Activated CD4-positive, alpha-beta T cell treated with anti-CD3 and anti-CD28 coated beads, Interleukin-2, amount 10 ng/mL, durations not matched to agents 7 days and 5 days (primary cell): ENCODE results near the gene PTPRN2. TPM values are rescaled to one million over a fixed set of nuclear protein-coding genes. Genes with fewer than 3 reads are reported as not detected.

ENCODE experiments used
- CTCF ChIA-PET: fragments of 350-600 bp; sonication (Branson Sonifier 250); formaldehyde crosslinking; loops from one replicate; lab custom pipeline; 2021; ENCODE audit warnings: antibody characterized with exemption; lab: Charles Lee
- POLR2A ChIA-PET: fragments of 350-600 bp; sonication (Branson Sonifier 250); formaldehyde crosslinking; loops from one replicate; lab custom pipeline; 2021; ENCODE audit warnings: antibody characterized with exemption; lab: Charles Lee
- DNase-seq: peaks from one replicate; pipeline ENCODE4 v3.0.0-alpha.2; 2020
- H3K27ac Mint-ChIP-seq: one replicate; pipeline ENCODE4 v1.8.0; 2021; ENCODE audit warnings: mild to moderate bottlenecking, moderate library complexity, mixed read lengths
- H3K27me3 Mint-ChIP-seq: one replicate; pipeline ENCODE4 v1.8.0; 2021; ENCODE audit warnings: mixed read lengths
- H3K36me3 Mint-ChIP-seq: one replicate; pipeline ENCODE4 v1.8.0; 2021; ENCODE audit warnings: low read depth, mixed read lengths
- H3K4me1 Mint-ChIP-seq: one replicate; pipeline ENCODE4 v1.8.0; 2021; ENCODE audit warnings: mixed read lengths
- H3K4me3 Mint-ChIP-seq: one replicate; pipeline ENCODE4 v1.8.0; 2021; ENCODE audit warnings: mild to moderate bottlenecking, moderate library complexity, mixed read lengths
- H3K9me3 Mint-ChIP-seq: one replicate; pipeline ENCODE4 v1.8.0; 2021; ENCODE audit warnings: mixed read lengths
- total RNA-seq, 2 experiments: library from RNA; stranded (reverse); gene quantifications; one replicate each; pipeline ENCODE4 v1.2.3, GENCODE V29; 2021

The PTPRN2 gene
- total RNA-seq, 2 experiments from 2014 or later: 2.6 to 2.7 TPM

- Mint-ChIP-seq H3K36me3 (no peaks in the 10 kb centered on the region), H3K4me3 (no peak overlapping the region), H3K27me3 (no peaks in the 10 kb centered on the region), H3K27ac (no peak overlapping the region), H3K9me3 (peaks cover 4% of the 10 kb centered on the region), H3K4me1 (no peaks in the 10 kb centered on the region)
- no peak for DNase-seq
- POLR2A ChIA-PET: no interaction called here
- CTCF ChIA-PET: no interaction called here
Measured at GRCh38 chr7:157542068-157543021, 1045.3 kb downstream of the PTPRN2 start.

- Mint-ChIP-seq H3K36me3 (no peaks in the 10 kb centered on the region), H3K27me3 (no peaks in the 10 kb centered on the region), H3K27ac (no peak overlapping the region), H3K9me3 (peaks cover 4% of the 10 kb centered on the region), H3K4me1 (no peaks in the 10 kb centered on the region), H3K4me3 (no peak overlapping the region)
- POLR2A ChIA-PET: no interaction called here
- CTCF ChIA-PET: no interaction called here
- no peak for DNase-seq
Measured at GRCh38 chr7:157541295-157542067, 1046.1 kb downstream of the PTPRN2 start.

GRCh38 chr7:157540606-157541294, 1046.9 kb downstream of the PTPRN2 start:
- Mint-ChIP-seq H3K27ac (no peak overlapping the region), H3K4me1 (no peaks in the 10 kb centered on the region), H3K9me3 (peaks cover 4% of the 10 kb centered on the region), H3K27me3 (no peaks in the 10 kb centered on the region), H3K36me3 (no peaks in the 10 kb centered on the region), H3K4me3 (no peak overlapping the region)
- ChIA-PET CTCF (no interaction called here), POLR2A (no interaction called here)
- no peak for DNase-seq

GRCh38 chr7:157540020-157540419, 1047.6 kb downstream of the PTPRN2 start:
- H3K9me3 Mint-ChIP-seq: peaks cover 4% of the 10 kb centered on the region
- no peak overlapping the region for H3K27ac Mint-ChIP-seq
- no peak overlapping the region for H3K4me3 Mint-ChIP-seq
- H3K4me1 Mint-ChIP-seq: no peaks in the 10 kb centered on the region
- H3K27me3 Mint-ChIP-seq: no peaks in the 10 kb centered on the region
- CTCF ChIA-PET: no interaction called here
- DNase-seq: no peak
- POLR2A ChIA-PET: no interaction called here
- H3K36me3 Mint-ChIP-seq: no peaks in the 10 kb centered on the region

GRCh38 chr7:157539521-157539920, 1048.1 kb downstream of the PTPRN2 start:
- H3K36me3 Mint-ChIP-seq: no peaks in the 10 kb centered on the region
- no peaks in the 10 kb centered on the region for H3K9me3 Mint-ChIP-seq
- no peak overlapping the region for H3K27ac Mint-ChIP-seq
- DNase-seq: no peak
- POLR2A ChIA-PET: no interaction called here
- no peaks in the 10 kb centered on the region for H3K27me3 Mint-ChIP-seq
- no peak overlapping the region for H3K4me3 Mint-ChIP-seq
- no peaks in the 10 kb centered on the region for H3K4me1 Mint-ChIP-seq
- CTCF ChIA-PET: no interaction called here

- DNase-seq: no peak
- H3K36me3 Mint-ChIP-seq: no peaks in the 10 kb centered on the region
- H3K9me3 Mint-ChIP-seq: no peaks in the 10 kb centered on the region
- POLR2A ChIA-PET: no interaction called here
- no peaks in the 10 kb centered on the region for H3K27me3 Mint-ChIP-seq
- H3K27ac Mint-ChIP-seq: no peak overlapping the region
- H3K4me1 Mint-ChIP-seq: no peaks in the 10 kb centered on the region
- H3K4me3 Mint-ChIP-seq: no peak overlapping the region
- CTCF ChIA-PET: no interaction called here
Measured at GRCh38 chr7:157538735-157539134, 1048.9 kb downstream of the PTPRN2 start.

- Mint-ChIP-seq H3K36me3 (no peaks in the 10 kb centered on the region), H3K27ac (no peak overlapping the region), H3K27me3 (peaks cover 3% of the 10 kb centered on the region), H3K4me3 (no peak overlapping the region), H3K9me3 (peaks cover 2% of the 10 kb centered on the region), H3K4me1 (no peaks in the 10 kb centered on the region)
- ChIA-PET CTCF (no interaction called here), POLR2A (no interaction called here)
- DNase-seq: no peak
Measured at GRCh38 chr7:157538321-157538720, 1049.3 kb downstream of the PTPRN2 start.

GRCh38 chr7:157537056-157537455, 1050.6 kb downstream of the PTPRN2 start:
- Mint-ChIP-seq H3K4me1 (no peaks in the 10 kb centered on the region), H3K36me3 (peaks cover 5% of the 10 kb centered on the region), H3K4me3 (no peak overlapping the region), H3K27me3 (peaks cover 14% of the 10 kb centered on the region), H3K27ac (no peak overlapping the region), H3K9me3 (peaks cover 14% of the 10 kb centered on the region)
- DNase-seq: no peak
- CTCF ChIA-PET: no interaction called here
- POLR2A ChIA-PET: no interaction called here

- H3K36me3 Mint-ChIP-seq: peaks cover 5% of the 10 kb centered on the region
- peaks cover 20% of the 10 kb centered on the region for H3K9me3 Mint-ChIP-seq
- POLR2A ChIA-PET: no interaction called here
- CTCF ChIA-PET: no interaction called here
- H3K27me3 Mint-ChIP-seq: peaks cover 22% of the 10 kb centered on the region
- no peak overlapping the region for H3K4me3 Mint-ChIP-seq
- peaks cover 2% of the 10 kb centered on the region for H3K4me1 Mint-ChIP-seq
- DNase-seq: no peak
- no peak overlapping the region for H3K27ac Mint-ChIP-seq
Measured at GRCh38 chr7:157532068-157532467, 1055.6 kb downstream of the PTPRN2 start.

GRCh38 chr7:157529768-157530560, 1057.7 kb downstream of the PTPRN2 start:
- POLR2A ChIA-PET: no interaction called here
- Mint-ChIP-seq H3K36me3 (peaks cover 5% of the 10 kb centered on the region), H3K9me3 (peaks cover 20% of the 10 kb centered on the region), H3K27me3 (peaks cover 29% of the 10 kb centered on the region), H3K4me3 (no peak overlapping the region), H3K4me1 (peaks cover 2% of the 10 kb centered on the region), H3K27ac (no peak overlapping the region)
- no peak for DNase-seq
- CTCF ChIA-PET: no interaction called here

GRCh38 chr7:157528785-157529341, 1058.8 kb downstream of the PTPRN2 start:
- H3K9me3 Mint-ChIP-seq: peaks cover 20% of the 10 kb centered on the region
- ChIA-PET POLR2A (no interaction called here), CTCF (no interaction called here)
- no peak for DNase-seq
- H3K27ac Mint-ChIP-seq: no peak overlapping the region
- peaks cover 2% of the 10 kb centered on the region for H3K4me1 Mint-ChIP-seq
- peaks cover 5% of the 10 kb centered on the region for H3K36me3 Mint-ChIP-seq
- H3K27me3 Mint-ChIP-seq: peaks cover 33% of the 10 kb centered on the region
- no peak overlapping the region for H3K4me3 Mint-ChIP-seq

GRCh38 chr7:157527686-157528085, 1059.9 kb downstream of the PTPRN2 start:
- Mint-ChIP-seq H3K27ac (no peak overlapping the region), H3K36me3 (peaks cover under 1% of the 10 kb centered on the region), H3K4me3 (no peak overlapping the region), H3K27me3 (peaks cover 24% of the 10 kb centered on the region), H3K4me1 (peaks cover 2% of the 10 kb centered on the region), H3K9me3 (peaks cover 12% of the 10 kb centered on the region)
- POLR2A ChIA-PET: no interaction called here
- DNase-seq: no peak
- CTCF ChIA-PET: no interaction called here
